ENCODE data around the gene SMARCA1. TPM values are rescaled to one million over a fixed set of nuclear protein-coding genes. Genes with fewer than 3 reads are reported as not detected.

SMARCA1 gene
- total and polyA plus RNA-seq, 2 experiments from 2014 or later, result 30.1 to 51.8 TPM

DNA sequence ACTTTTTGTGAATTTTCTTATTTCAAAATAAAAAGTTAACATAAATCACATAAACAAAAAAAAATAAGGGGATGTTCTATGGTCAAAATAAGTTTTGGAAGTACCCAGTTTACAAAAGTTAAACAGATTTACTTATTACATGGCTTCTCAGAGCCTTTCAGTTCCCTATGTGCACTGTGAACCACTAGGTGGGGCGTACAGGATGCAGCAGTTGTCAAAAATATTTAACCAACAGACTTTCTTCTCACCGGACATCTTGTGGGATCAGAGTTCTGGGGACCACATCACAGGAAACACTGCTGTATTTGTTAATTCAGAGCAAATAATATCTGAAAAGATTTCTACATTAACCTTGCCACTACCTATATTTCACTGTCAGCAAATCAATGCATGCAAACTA is 74.1 kb downstream of the SMARCA1 start (continued):
- TF ChIP-seq, protein P1, sequence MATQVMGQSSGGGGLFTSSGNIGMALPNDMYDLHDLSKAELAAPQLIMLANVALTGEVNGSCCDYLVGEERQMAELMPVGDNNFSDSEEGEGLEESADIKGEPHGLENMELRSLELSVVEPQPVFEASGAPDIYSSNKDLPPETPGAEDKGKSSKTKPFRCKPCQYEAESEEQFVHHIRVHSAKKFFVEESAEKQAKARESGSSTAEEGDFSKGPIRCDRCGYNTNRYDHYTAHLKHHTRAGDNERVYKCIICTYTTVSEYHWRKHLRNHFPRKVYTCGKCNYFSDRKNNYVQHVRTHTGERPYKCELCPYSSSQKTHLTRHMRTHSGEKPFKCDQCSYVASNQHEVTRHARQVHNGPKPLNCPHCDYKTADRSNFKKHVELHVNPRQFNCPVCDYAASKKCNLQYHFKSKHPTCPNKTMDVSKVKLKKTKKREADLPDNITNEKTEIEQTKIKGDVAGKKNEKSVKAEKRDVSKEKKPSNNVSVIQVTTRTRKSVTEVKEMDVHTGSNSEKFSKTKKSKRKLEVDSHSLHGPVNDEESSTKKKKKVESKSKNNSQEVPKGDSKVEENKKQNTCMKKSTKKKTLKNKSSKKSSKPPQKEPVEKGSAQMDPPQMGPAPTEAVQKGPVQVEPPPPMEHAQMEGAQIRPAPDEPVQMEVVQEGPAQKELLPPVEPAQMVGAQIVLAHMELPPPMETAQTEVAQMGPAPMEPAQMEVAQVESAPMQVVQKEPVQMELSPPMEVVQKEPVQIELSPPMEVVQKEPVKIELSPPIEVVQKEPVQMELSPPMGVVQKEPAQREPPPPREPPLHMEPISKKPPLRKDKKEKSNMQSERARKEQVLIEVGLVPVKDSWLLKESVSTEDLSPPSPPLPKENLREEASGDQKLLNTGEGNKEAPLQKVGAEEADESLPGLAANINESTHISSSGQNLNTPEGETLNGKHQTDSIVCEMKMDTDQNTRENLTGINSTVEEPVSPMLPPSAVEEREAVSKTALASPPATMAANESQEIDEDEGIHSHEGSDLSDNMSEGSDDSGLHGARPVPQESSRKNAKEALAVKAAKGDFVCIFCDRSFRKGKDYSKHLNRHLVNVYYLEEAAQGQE (IDR thresholded peaks at IDR 0.05; ENCODE audit: unreplicated experiment), result no peak
- TF ChIP-seq, protein P2, sequence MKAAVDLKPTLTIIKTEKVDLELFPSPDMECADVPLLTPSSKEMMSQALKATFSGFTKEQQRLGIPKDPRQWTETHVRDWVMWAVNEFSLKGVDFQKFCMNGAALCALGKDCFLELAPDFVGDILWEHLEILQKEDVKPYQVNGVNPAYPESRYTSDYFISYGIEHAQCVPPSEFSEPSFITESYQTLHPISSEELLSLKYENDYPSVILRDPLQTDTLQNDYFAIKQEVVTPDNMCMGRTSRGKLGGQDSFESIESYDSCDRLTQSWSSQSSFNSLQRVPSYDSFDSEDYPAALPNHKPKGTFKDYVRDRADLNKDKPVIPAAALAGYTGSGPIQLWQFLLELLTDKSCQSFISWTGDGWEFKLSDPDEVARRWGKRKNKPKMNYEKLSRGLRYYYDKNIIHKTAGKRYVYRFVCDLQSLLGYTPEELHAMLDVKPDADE (IDR thresholded peaks at IDR 0.05), result no peak
- TF ChIP-seq POLR2AphosphoS5 (IDR thresholded peaks at IDR 0.05; ENCODE audit: low read depth), result no peak
- no peak for TF ChIP-seq CREB1 (CRISPR knock-in tag; IDR thresholded peaks at IDR 0.05; ENCODE audit: low read depth)

DNA sequence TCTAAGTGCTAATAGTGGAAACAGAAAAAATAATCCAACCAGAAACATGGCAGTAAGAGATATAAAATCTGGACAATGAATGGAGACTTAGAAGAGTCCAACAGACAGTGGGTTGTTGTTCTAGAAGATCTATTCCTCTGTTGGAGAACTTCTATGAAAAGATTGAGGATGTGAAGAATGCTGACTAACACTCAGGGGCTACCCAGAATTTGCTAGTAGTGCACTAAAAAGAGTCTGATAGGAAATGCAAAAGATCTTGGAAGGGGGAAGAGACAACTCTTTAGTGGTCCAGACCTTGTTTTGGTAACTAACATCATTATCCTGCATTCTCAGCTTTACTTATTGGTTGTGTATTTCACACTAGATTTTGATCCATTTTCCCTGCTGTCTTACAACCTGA is 77.9 kb downstream of the SMARCA1 start:
- Mint-ChIP-seq H3K4me1 (peaks cover 3% of the 10 kb centered on the region; the same call in 1 of the 3 replicates), H3K27me3 (ENCODE audit: insufficient read depth, low read depth, poor library complexity) (no peaks in the 10 kb centered on the region), H3K27ac (no peak overlapping the region), H3K36me3 (ENCODE audit: low read depth) (peaks cover 11% of the 10 kb centered on the region; the same call in 2 of the 3 replicates), H3K4me3 (no peak overlapping the region), H3K9me3 (no peaks in the 10 kb centered on the region)
- Histone ChIP-seq H2AFZ (no peak overlapping the region), H3K4me2 (no peak overlapping the region), H3K4me3 (no peak overlapping the region), H3K27me3 (ENCODE audit: insufficient read depth) (no peaks in the 10 kb centered on the region), H3F3A (replicated peaks; ENCODE audit: low read depth) (no peaks in the 10 kb centered on the region), H4K20me1 (replicated peaks; ENCODE audit: insufficient read depth) (no peaks in the 10 kb centered on the region), H3K79me2 (replicated peaks; ENCODE audit: insufficient read depth) (no peaks in the 10 kb centered on the region), H3K4me1 (ENCODE audit: insufficient read depth) (peaks cover 8% of the 10 kb centered on the region; the same call in 1 of the 2 replicates), H3K27ac (ENCODE audit: low read depth) (no peak overlapping the region), H3K9me2 (ENCODE audit: insufficient read depth) (no peaks in the 10 kb centered on the region), H3K36me3 (ENCODE audit: insufficient read depth) (no peaks in the 10 kb centered on the region)
- DNase-seq (ENCODE audit: low spot score) (no peak), ATAC-seq (no peak)
- TF ChIP-seq CREB1 (CRISPR knock-in tag; IDR thresholded peaks at IDR 0.05; ENCODE audit: low read depth) (no peak), STAT1 (IDR thresholded peaks at IDR 0.05; ENCODE audit: unreplicated experiment) (no peak), EZH2 (IDR thresholded peaks at IDR 0.05; ENCODE audit: low read depth, unreplicated experiment) (no peak)
- TF ChIP-seq, protein P3, sequence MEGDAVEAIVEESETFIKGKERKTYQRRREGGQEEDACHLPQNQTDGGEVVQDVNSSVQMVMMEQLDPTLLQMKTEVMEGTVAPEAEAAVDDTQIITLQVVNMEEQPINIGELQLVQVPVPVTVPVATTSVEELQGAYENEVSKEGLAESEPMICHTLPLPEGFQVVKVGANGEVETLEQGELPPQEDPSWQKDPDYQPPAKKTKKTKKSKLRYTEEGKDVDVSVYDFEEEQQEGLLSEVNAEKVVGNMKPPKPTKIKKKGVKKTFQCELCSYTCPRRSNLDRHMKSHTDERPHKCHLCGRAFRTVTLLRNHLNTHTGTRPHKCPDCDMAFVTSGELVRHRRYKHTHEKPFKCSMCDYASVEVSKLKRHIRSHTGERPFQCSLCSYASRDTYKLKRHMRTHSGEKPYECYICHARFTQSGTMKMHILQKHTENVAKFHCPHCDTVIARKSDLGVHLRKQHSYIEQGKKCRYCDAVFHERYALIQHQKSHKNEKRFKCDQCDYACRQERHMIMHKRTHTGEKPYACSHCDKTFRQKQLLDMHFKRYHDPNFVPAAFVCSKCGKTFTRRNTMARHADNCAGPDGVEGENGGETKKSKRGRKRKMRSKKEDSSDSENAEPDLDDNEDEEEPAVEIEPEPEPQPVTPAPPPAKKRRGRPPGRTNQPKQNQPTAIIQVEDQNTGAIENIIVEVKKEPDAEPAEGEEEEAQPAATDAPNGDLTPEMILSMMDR (conservative IDR thresholded peaks at IDR 0.05; ENCODE audit: low read depth in 2 of 2), result no peak
